HCT116 (cell line): ENCODE measurements around the gene ENGASE. TPM values are rescaled to one million over a fixed set of nuclear protein-coding genes. Genes with fewer than 3 reads are reported as not detected.

Experiments
- ATAC-seq: fragments of 200-7000 bp; cut with Tn5 transposase; 2 replicates; pipeline ENCODE4 v1.9.1; 2020; ENCODE audit warnings: mild to moderate bottlenecking, moderate library complexity
- BruUV-seq: library from RNA; stranded (reverse); fragments of 400-500 nt; replicated peaks from 2 replicates; lab custom pipeline; 2021; lab: Mats Ljungman, UMichigan
- CTCF ChIA-PET: fragments of 300-600 bp; sonication (Branson Sonifier 250); formaldehyde crosslinking; loops from one replicate; lab custom pipeline; 2021; ENCODE audit warnings: antibody characterized with exemption; lab: Charles Lee
- POLR2A ChIA-PET: fragments of 300-600, 350-600 bp; sonication (Branson Sonifier 250); formaldehyde crosslinking; loops from one replicate; lab custom pipeline; 2021; ENCODE audit warnings: antibody characterized with exemption; lab: Charles Lee
- RAD21 ChIA-PET, 2 experiments: fragments of 300-600 bp; sonication (Branson Sonifier 250); formaldehyde crosslinking; loops; one replicate each; lab custom pipeline; 2023; ENCODE audit warnings: low total read pairs in 2 of 2; ENCODE audit not compliant: uncharacterized antibody in 2 of 2, unreplicated experiment in 2 of 2, low non-redundant PET in 1 of 2; lab: Charles Lee
- DNase-seq: peaks from one replicate; pipeline ENCODE4 v3.0.0-alpha.2; 2010; ENCODE audit warnings: low read depth, low spot score
- H2AFZ ChIP-seq: fragments of 200-600 bp; shearing (Covaris generic), sonication (generic); 2 replicates; pipeline ENCODE4 v1.6.1; 2017; ENCODE audit warnings: low read depth, mixed run types, mixed read lengths, antibody characterized with exemption, low read length; ENCODE audit not compliant: poor library complexity, severe bottlenecking
- H3K27ac ChIP-seq: 2 replicates; pipeline ENCODE4 v1.5.1; 2012; ENCODE audit warnings: low read depth, low read length
- H3K27me3 ChIP-seq: fragments of 200-600 bp; sonication (generic); 2 replicates; pipeline ENCODE4 v1.6.1; 2016; ENCODE audit warnings: mixed run types, low read length, mixed read lengths; ENCODE audit not compliant: insufficient read depth
- H3K36me3 ChIP-seq, 2 experiments: fragments of 200-500 bp in 1 of 2; fragments of 200-600 bp in 1 of 2; sonication (Bioruptor generic) in 1 of 2; sonication (generic) in 1 of 2; 2 replicates each; pipeline versions ENCODE4 v1.5.1 to v1.6.1; 2014 to 2016; ENCODE audit warnings: low read length in 2 of 2, inconsistent platforms in 1 of 2, mixed read lengths in 1 of 2, mixed run types in 1 of 2; ENCODE audit not compliant: insufficient read depth in 2 of 2, control insufficient read depth in 1 of 2
- H3K4me1 ChIP-seq, 2 experiments: fragments of 200-600 bp in 1 of 2; sonication (generic) in 1 of 2; 2 replicates each; pipeline versions ENCODE4 v1.5.1 to v1.6.1; 2012 to 2017; ENCODE audit warnings: low read length in 2 of 2, inconsistent platforms in 1 of 2, mild to moderate bottlenecking in 1 of 2, mixed read lengths in 1 of 2, mixed run types in 1 of 2, moderate library complexity in 1 of 2; ENCODE audit not compliant: insufficient read depth in 2 of 2, control insufficient read depth in 1 of 2
- H3K4me2 ChIP-seq: fragments of 200-600 bp; sonication (generic); 2 replicates; pipeline ENCODE4 v1.6.1; 2017; ENCODE audit warnings: mixed run types, low read length, mixed read lengths
- H3K4me3 ChIP-seq, 2 experiments: fragments of 200-600 bp in 1 of 2; sonication (generic) in 1 of 2; replicated peaks in 1 of 2; 2 replicates each; pipeline ENCODE4 v1.5.1; 2011 to 2016; ENCODE audit warnings: low read length in 2 of 2, control low read depth in 1 of 2, low read depth in 1 of 2, mild to moderate bottlenecking in 1 of 2, mixed read lengths in 1 of 2, mixed run types in 1 of 2
- H3K79me2 ChIP-seq: fragments of 200-600 bp; sonication (generic); 2 replicates; pipeline ENCODE4 v1.6.1; 2017; ENCODE audit warnings: mild to moderate bottlenecking, mixed run types, low read length, moderate library complexity, mixed read lengths; ENCODE audit not compliant: insufficient read depth
- H3K9ac ChIP-seq: fragments of 200-600 bp; sonication (generic); 2 replicates; pipeline ENCODE4 v1.6.1; 2016; ENCODE audit warnings: low read length, mixed read lengths
- H3K9me2 ChIP-seq: fragments of 200-600 bp; sonication (generic), shearing (Covaris generic); 2 replicates; pipeline ENCODE4 v1.6.1; 2017; ENCODE audit warnings: mixed run types, mild to moderate bottlenecking, moderate library complexity; ENCODE audit not compliant: insufficient read depth
- H3K9me3 ChIP-seq, 2 experiments: fragments of 200-500 bp in 1 of 2; fragments of 200-600 bp in 1 of 2; sonication (Bioruptor generic) in 1 of 2; sonication (generic) in 1 of 2; 2 replicates each; pipeline ENCODE4 v1.6.1; 2014 to 2017; ENCODE audit warnings: low read length in 2 of 2, mixed read lengths in 2 of 2, inconsistent platforms in 1 of 2, low read depth in 1 of 2, mild to moderate bottlenecking in 1 of 2, mixed run types in 1 of 2, moderate library complexity in 1 of 2; ENCODE audit not compliant: control insufficient read depth in 1 of 2, insufficient read depth in 1 of 2
- H4K20me1 ChIP-seq: fragments of 200-600 bp; sonication (generic), shearing (Covaris generic); 2 replicates; pipeline ENCODE4 v1.6.1; 2017; ENCODE audit warnings: mixed run types, mild to moderate bottlenecking, moderate library complexity; ENCODE audit not compliant: insufficient read depth
- CBX3 ChIP-seq: IDR thresholded peaks from 2 replicates; pipeline ENCODE4 v1.6.1; 2012; ENCODE audit warnings: low read depth
- ELF1 ChIP-seq: IDR thresholded peaks from 2 replicates; pipeline ENCODE4 v1.6.1; 2012; ENCODE audit warnings: low read depth, borderline replicate concordance
- POLR2A ChIP-seq: IDR thresholded peaks from 2 replicates; pipeline ENCODE4 v1.7.0; 2011; ENCODE audit warnings: borderline replicate concordance; ENCODE audit not compliant: insufficient read depth, insufficient read length; ENCODE audit errors: extremely low read depth
- SP1 ChIP-seq: IDR thresholded peaks from 2 replicates; pipeline ENCODE4 v1.6.1; 2012; ENCODE audit warnings: low read depth
- intact Hi-C: fragments of 100-400 bp; cut with micrococcal nuclease; formaldehyde crosslinking; loops from 2 replicates; pipeline ENCODE4 v1.10.0; 2022
- total RNA-seq: library from RNA; stranded (reverse); gene quantifications from one replicate; pipeline ENCODE4 v1.2.1, GENCODE V29; 2021; ENCODE audit not compliant: unreplicated experiment
- TF ChIP-seq, protein P1 (sequence below), 3 experiments: fragments of 200-600 bp in 1 of 3; sonication (generic) in 1 of 3; IDR thresholded peaks in 2 of 3; conservative IDR thresholded peaks in 1 of 3; 2 replicates each; pipeline ENCODE4 v1.5.1; 2012 to 2017; ENCODE audit warnings: low read depth in 2 of 3, low read length in 2 of 3, antibody characterized with exemption in 1 of 3, borderline replicate concordance in 1 of 3, control low read depth in 1 of 3, mild to moderate bottlenecking in 1 of 3, mixed read lengths in 1 of 3, mixed run types in 1 of 3, moderate library complexity in 1 of 3; ENCODE audit not compliant: insufficient read depth in 1 of 3

ENGASE gene
- total RNA-seq, 1 experiment from 2014 or later, result 54.2 TPM

DNA sequence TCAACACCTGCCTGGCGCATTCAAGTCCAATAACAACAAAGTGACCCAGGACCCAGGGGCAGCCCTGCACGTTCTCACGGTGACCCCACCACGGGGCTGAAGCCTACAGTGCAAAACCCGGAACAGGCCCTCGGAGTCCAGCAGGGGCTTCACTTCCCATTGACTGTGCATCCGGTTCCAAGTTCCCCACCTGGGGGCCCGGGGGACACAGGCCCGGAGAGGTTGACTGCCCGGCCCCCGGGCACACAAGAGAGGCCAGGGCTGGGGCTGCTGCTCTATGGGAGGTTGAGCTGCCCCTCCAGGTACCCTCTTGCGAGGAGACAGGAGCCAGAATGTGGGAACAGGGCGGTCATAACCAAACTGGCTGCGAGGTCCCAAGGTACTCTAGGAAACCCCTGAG is 31.3 kb downstream of the ENGASE start (continued):
- TF ChIP-seq, protein P1, sequence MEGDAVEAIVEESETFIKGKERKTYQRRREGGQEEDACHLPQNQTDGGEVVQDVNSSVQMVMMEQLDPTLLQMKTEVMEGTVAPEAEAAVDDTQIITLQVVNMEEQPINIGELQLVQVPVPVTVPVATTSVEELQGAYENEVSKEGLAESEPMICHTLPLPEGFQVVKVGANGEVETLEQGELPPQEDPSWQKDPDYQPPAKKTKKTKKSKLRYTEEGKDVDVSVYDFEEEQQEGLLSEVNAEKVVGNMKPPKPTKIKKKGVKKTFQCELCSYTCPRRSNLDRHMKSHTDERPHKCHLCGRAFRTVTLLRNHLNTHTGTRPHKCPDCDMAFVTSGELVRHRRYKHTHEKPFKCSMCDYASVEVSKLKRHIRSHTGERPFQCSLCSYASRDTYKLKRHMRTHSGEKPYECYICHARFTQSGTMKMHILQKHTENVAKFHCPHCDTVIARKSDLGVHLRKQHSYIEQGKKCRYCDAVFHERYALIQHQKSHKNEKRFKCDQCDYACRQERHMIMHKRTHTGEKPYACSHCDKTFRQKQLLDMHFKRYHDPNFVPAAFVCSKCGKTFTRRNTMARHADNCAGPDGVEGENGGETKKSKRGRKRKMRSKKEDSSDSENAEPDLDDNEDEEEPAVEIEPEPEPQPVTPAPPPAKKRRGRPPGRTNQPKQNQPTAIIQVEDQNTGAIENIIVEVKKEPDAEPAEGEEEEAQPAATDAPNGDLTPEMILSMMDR (IDR thresholded peaks at IDR 0.05 in 2 of 3, conservative IDR thresholded peaks at IDR 0.05 in 1 of 3; ENCODE audit: borderline replicate concordance in 1 of 3, insufficient read depth in 1 of 3, low read depth in 2 of 3, low read length in 2 of 3), result no peak
- no peak for TF ChIP-seq SP1
- no peak for TF ChIP-seq CBX3
- TF ChIP-seq ELF1, result no peak

DNA sequence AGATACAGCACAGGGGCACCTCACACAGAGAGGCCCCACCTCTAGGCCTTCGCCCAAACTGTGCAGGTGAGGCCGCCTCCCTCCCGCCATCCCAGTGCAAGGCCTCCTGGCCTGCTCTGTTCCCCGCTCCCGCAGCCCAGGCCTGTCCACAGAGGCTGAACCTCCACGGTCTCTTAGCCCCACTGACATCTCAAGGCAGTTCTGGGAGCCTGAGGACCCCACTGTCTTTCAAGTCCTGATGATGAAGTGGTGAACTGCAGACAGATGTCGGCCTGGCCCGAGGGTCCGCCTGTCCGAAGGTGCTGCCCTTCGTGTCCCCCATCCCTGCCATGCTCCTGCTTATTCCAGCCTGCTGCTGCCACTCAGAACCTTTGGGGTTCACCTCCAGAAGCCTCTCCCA is 32.3 kb downstream of the ENGASE start:
- TF ChIP-seq POLR2A, result no peak
- TF ChIP-seq, all 23 proteins: peak for 0
- Histone ChIP-seq H3K9me3 (no peaks in the 10 kb centered on the region), H3K27me3 (no peaks in the 10 kb centered on the region), H3K4me1 (no peaks in the 10 kb centered on the region), H3K9ac (no peak overlapping the region), H3K9me2 (no peaks in the 10 kb centered on the region), H3K4me2 (no peak overlapping the region), H2AFZ (no peak overlapping the region), H3K79me2 (no peaks in the 10 kb centered on the region), H3K4me3 (no peak overlapping the region), H3K27ac (no peak overlapping the region), H4K20me1 (no peaks in the 10 kb centered on the region), H3K36me3 (no peaks in the 10 kb centered on the region)
- intact Hi-C loops, result no loop called here
- ChIA-PET RAD21 (no interaction called here), CTCF (interaction anchor here (0.8 kb wide), 1 partner anchor 285 kb away, joined by 3 read pairs; no protein-coding TSS in a partner anchor), POLR2A (no interaction called here)
- DNase-seq, result no peak
- ATAC-seq, result no peak
- BruUV-seq, result no TSS peak
